GM21786 (cell line): ENCODE data around the gene NTM.

Experiments
- ATAC-seq: cut with Tn5 transposase; IDR thresholded peaks from one replicate; pipeline ENCODE4 v1.9.1; 2021; ENCODE audit not compliant: unreplicated experiment

NTM gene

GRCh38 chr11:131980199-131980598, 609.8 kb downstream of the NTM start:
- ATAC-seq = no peak

DNA sequence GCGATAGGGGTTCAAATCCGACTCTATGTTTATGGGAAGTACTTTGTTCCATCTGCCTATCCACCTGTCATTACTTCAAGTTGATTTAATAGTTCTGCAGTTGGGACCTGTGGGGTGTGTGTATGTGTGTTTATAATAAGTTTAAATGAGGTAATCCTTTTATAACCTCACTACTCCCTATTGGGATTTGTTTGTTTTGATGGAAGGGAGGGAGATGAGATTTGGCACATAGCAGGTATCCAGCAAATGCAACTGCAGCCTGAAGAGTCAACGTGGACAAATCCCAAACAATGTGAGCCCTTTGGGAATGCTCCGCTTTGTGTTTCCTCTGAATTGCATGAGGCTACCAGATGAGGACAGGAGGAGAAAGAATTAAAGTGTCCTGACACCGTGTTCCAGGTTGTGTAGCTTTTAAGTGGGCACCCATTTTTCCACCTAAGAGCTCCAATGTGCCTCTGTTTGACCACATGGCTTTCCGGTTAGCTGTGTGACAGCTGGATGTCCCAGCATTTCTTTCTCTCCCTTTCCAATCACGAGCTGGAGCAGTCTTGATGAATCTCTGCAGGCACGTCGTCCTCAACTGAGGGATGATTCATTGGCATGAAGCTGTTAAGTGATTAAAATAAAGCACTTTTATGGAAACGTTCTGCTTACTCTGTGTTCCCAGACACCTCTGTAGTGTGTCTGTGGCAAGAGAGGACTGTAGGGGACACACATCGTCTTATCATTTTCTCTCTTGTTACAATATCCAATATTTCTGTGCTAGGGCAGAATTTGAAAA, 610.7 kb downstream of the NTM start:
- no peak for ATAC-seq

- ATAC-seq = no peak
Measured at GRCh38 chr11:131982154-131982553, 611.7 kb downstream of the NTM start.

DNA sequence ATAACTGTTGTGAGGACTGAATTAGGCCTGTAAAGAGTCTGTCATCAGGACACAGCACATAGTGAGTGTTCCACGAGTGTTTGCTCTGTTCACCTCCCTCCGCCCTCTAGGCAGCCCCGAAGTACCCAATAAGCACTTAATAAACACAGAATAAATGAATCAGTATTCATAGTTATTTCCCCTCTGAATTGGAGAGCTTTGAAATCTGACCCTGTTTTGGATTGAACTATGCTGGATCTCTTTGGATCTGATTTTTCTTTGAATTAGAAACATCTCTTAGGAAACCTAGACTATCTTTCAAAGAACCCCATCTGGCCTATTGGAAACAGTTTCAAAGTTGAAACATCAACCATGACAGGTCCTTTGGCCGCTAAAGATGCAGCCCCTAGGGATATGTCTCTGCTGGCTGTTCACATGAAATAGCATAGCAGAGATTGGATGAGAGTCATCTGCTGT, 615.5 kb downstream of the NTM start:
- ATAC-seq = no peak

DNA sequence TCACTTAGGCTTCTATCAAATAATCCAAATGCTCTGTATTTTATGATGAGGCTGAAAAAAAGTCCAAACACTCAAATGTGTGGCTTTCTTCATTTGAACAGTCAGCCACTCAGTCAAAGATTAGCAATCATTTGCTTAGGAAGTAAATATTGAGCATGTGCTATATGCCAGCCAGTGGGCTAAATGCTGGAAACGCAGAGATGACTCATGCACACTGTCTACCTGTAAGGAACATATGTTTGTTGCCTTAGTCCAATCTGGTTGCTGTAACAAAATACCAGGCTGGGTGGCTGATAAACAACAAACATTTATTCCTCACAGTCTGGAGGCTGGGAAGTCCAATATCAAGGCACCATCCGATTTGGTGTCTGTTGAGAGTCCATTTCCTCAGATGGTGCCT, 617.3 kb downstream of the NTM start:
- ATAC-seq = no peak

GRCh38 chr11:131991606-131992005, 621.2 kb downstream of the NTM start:
- no peak for ATAC-seq

DNA sequence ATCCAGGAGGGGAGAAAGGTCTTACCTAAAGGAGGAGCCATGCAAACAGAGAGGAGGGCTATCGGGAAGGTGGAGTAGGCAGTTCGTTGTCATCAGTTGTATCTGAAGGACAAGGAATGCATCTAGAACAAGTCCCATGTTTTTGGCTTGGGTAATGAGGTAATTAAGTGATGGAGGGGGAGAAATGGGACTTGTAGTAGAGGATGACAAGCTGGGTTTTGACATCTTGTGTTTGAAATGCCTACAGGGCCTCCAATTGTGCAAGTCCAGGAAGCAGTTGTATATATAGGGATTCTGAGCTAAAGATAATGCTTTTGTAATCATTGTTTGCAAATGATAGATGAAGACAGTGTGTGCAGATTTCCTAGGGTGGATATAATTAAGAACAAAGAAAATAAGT, 622.8 kb downstream of the NTM start:
- ATAC-seq = no peak

GRCh38 chr11:131998020-131998419, 627.6 kb downstream of the NTM start:
- no peak for ATAC-seq

DNA sequence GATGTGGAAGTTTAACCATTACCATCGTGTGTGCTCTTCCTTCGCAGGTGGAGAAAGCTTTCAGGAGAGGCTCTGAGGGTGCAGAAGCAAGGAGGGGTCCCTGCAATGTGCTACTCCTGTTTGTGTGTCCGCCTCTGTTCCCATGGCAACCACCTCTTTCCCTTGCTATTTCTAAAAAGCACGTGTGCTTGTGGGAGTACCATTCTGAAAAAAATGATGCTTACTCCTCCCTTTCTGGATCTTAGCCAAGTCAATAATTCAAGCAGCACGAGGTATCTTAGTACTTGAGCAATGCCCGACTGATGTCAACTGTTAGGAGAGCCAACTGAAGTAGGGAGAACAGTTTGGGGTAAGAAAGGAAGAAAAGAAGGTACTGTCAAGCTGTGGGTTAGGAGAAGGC, 628.7 kb downstream of the NTM start:
- ATAC-seq = no peak

DNA sequence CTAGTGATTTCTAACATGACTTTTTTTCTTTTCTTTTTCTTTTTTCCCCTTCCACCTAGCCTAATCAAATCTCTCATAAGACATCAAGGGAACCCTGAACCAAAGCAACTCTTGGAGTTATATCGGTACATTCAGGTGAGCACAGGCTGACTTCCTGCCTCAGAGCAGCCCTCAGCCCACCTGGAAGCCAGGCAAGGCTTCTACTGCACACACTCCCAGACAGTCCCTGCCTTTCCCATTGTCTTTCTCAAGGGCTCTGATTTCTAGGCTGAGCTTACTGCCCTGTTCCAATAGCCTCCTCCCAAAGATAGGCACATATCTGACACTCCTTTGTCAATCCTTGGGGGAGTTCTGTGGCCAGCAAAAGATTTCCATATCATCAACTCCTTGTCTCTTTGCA, 629.5 kb downstream of the NTM start:
- ATAC-seq = no peak

- no peak for ATAC-seq
Measured at GRCh38 chr11:132005887-132006286, 635.5 kb downstream of the NTM start.

DNA sequence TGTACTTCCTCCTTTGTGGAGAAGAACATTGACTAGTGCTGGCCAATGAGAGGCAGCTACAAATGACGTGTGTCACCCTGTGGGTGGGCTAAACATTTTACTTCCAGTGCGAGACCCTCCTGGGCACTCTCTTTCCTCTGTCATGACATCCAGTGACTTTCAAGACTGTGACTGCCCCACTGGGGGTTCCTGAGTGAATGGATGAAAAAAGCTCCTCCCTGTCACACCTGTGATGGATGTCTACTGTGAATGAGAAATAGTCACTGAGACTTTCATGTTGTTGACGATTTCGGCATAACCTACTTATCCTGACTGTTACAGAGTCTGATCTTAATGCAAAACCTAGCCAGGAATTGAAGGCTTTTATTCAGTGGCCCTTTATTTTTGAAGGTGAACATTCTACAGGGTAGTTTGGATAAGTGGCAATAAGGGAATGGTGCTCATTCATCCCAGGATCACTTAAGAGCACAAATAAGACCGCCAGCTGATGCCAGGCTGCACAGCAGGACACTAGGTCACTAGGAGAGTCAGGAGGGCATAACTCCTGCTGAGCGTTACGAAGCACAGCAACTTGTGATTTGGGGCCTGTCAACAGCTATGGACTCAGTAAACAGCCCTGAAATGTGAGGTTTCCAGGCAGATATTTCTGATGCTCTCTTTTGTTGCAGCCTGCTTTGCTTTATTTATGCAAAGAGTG, 636.6 kb downstream of the NTM start:
- no peak for ATAC-seq

DNA sequence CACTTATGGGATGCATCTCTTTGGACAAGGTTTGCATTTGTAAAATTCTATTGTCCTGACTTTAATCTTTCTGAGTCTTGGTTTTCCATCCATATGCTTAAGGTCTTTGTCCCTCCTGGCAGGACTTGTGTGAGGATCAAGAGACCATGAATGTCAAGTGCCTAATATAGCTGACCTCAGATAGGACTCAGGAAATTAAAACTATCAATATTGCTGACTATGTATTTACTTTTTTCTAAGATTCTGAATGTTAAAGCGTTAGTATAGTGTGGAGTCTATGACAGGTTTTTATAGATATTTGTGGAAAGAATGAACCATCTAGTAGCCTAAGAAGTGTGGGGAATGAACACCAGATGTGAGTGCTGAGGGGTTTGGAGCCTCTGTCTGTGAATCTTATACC, 637.8 kb downstream of the NTM start:
- ATAC-seq = no peak

DNA sequence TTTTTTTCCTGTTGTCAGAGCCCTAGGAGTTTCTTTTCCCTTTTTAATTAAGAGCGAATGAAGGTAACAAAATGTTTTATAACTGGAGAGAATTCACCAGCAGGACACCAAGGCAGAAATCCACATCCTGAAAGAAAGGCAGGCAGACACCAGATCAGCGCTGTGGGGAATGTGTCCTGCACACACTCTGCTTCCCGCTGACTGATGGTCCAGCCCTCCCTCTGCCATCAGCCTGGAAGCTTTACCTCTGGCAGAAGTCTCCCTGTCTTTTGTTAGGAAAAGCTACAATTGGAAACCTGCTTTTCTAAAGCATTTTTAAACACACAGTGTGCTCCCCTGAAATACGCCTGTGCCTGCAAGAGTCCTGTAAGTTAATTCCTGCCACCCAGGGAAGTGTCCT, 638.5 kb downstream of the NTM start:
- no peak for ATAC-seq

GRCh38 chr11:132020001-132020400, 649.6 kb downstream of the NTM start:
- no peak for ATAC-seq

DNA sequence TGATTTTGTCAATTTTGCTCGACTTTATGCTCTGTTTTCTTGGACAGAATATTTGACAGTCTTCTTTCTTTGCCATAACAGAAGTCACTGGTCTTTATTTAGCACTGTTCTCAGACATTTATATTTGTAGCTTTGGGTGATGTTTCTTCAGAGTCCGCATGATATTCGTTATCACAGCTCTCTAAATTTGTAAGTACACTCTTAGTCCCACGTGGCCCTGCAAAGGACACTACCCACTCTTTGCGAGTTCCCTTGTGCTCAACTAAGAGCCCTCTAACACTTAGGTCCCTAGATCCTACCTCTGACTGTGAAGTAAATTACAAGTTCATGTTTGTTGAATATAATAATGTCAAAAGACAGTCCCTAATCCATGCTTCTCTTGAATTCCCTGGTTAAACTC, 651.9 kb downstream of the NTM start:
- ATAC-seq = no peak

- ATAC-seq = no peak
Measured at GRCh38 chr11:132022733-132023478, 652.5 kb downstream of the NTM start.

DNA sequence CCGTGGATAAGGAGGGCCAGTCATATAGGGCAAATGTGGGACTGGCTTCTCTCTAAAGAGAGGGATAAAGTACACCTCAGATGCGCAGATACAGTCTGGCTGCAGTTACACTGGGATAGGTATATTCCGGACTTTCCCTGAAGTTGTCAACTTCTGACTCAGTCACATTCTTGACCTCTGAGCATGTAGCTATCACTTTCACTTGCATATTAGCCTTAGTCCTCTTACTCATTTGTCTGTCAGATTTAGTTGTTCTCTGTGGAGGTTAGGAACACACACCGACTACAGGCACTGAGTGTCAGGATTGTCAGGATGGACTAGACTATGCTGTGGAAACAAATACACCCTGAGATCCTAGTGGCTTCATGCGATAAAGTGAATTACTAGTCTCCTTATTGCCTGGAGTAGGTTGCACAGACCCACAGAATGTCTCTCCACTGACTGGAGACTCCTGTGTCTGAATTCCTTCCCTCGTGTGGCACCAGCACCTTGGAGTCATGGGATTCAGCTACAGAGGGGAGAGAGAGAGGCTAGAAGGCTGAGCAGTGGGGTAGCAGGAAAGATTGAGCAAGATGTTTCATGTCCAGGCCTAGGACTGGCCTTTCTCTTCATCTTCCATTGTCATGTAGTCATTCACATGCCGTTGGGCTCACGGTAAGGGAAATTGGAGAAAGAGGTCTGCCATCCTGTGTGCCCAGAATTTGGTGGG, 654.3 kb downstream of the NTM start:
- ATAC-seq = peak; percentile 83

- no peak for ATAC-seq
Measured at GRCh38 chr11:132026746-132027145, 656.3 kb downstream of the NTM start.

DNA sequence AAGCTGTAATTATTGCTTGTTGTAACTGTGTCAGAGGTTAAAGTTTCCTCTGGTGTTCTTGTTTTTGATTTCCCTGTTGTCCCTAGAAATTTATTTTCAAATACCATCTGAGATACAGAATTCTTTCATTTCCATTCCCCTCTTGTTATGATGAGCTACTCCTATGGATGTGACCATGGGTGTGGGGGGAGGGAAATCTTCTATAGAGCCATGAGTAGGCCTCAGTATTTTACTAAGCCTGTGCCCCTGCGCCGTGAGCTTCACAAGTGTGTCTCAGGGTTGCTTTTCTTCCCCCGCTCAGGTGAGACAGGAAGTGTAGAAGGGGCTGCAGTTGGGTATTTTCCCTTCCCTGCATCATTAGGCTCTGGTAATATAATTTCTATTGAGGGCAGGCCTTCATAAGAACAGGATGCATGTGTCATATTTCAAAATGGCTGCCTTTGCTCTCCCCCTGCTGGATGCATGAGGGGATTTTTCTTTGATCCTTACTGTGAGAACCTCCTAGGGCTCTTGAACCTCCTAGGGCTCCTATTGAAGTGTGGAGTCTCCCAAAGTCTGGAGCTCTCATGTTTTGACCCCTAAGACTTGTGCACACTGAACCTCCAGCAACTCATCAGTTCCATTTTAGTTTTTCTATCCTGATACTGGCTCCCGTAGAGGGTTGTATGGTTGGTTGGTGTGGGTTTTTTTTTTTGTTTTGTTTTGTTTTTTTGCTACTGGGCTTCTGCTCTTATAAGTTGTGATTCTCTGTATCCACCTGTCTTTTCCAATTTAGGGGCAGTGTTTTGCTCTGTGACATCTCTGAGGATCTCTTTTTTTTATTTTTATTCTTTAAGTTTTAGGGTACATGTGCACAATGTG, 658.2 kb downstream of the NTM start:
- no peak for ATAC-seq
